Measurements from ENCODE around the gene RNF208.

The RNF208 gene

GRCh38 chr9:137172901-137173795 lies 48.9 kb downstream of the RNF208 start:
- DNase-seq = no peak

GRCh38 chr9:137171149-137171900 lies 50.7 kb downstream of the RNF208 start:
- no peak for DNase-seq

GRCh38 chr9:137170486-137171148 lies 51.4 kb downstream of the RNF208 start:
- DNase-seq = no peak
